Stomach (tissue), 4 donors: ENCODE measurements around the gene OR2AT4.

Experiments used
- EP300 ChIP-seq: sonication (generic); formaldehyde crosslinking; IDR thresholded peaks from one replicate; pipeline ENCODE4 v1.6.1; 2017; ENCODE audit warnings: antibody characterized with exemption
- POLR2A ChIP-seq, 4 donors: fragments of 450-650 bp; IDR thresholded peaks; one replicate each; pipeline ENCODE4 v1.6.1; 2016; ENCODE audit warnings: antibody characterized with exemption in 4 of 4, control low read depth in 2 of 4, mild to moderate bottlenecking in 1 of 4, moderate library complexity in 1 of 4
- TF ChIP-seq, protein P1 (sequence below), 7 experiments: fragments of 450-650 bp in 4 of 7; fragments of 200-600 bp in 3 of 7; sonication (generic) in 3 of 7; IDR thresholded peaks; one replicate each; pipeline ENCODE4 v1.5.1; 2016 to 2019; ENCODE audit warnings: antibody characterized with exemption in 7 of 7, control low read depth in 2 of 7, mild to moderate bottlenecking in 1 of 7

DNA sequence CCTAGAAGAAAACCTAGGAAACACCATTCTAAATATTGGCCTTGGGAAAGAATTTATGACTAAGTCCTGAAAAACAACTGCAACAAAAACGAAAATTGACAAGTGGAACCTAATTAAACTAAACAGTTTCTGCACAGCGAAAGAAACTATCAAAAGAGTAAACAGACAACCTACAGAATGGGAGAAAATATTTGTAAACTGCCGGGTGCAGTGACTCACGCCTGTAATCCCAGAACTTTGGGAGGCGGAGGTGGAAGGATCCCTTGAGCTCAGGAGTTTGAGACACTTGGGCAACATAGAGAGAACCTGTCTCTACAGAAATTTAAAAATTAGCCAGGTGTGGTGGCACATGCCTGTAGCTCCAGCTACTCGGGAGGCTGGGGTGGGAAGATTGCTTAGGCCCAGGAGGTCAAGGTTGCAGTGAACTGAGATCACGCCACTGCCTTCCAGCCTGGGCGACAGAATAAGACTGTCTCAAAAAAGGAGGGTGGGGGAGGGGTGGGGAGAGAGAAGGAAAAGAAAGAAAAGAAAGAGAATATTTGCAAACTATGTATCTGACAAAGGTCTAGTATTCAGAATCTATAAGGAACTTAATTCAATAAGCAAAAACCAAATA is 14.0 kb downstream of the OR2AT4 start:
- TF ChIP-seq, protein P1, sequence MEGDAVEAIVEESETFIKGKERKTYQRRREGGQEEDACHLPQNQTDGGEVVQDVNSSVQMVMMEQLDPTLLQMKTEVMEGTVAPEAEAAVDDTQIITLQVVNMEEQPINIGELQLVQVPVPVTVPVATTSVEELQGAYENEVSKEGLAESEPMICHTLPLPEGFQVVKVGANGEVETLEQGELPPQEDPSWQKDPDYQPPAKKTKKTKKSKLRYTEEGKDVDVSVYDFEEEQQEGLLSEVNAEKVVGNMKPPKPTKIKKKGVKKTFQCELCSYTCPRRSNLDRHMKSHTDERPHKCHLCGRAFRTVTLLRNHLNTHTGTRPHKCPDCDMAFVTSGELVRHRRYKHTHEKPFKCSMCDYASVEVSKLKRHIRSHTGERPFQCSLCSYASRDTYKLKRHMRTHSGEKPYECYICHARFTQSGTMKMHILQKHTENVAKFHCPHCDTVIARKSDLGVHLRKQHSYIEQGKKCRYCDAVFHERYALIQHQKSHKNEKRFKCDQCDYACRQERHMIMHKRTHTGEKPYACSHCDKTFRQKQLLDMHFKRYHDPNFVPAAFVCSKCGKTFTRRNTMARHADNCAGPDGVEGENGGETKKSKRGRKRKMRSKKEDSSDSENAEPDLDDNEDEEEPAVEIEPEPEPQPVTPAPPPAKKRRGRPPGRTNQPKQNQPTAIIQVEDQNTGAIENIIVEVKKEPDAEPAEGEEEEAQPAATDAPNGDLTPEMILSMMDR (IDR thresholded peaks at IDR 0.05): no peak
- TF ChIP-seq POLR2A (IDR thresholded peaks at IDR 0.05): no peak
- TF ChIP-seq EP300: no peak
